Lower lobe of right lung (tissue), 2 donors: ENCODE results near the gene ASB18. TPM values are rescaled to one million over a fixed set of nuclear protein-coding genes. Genes with fewer than 3 reads are reported as not detected.
A peak's percentile ranks its signal among the peaks of the same experiment; 100 is the strongest.

Experiments used
- ATAC-seq, 2 donors: fragments of 200-7000 bp; cut with Tn5 transposase; one replicate each; pipeline ENCODE4 v1.9.1; 2020 to 2022; ENCODE audit warnings: mild to moderate bottlenecking in 2 of 2, moderate library complexity in 2 of 2
- DNase-seq: peaks from one replicate; pipeline ENCODE4 v3.0.0-alpha.2; 2020
- H3K27ac ChIP-seq: fragments of 200-600 bp; one replicate; pipeline ENCODE4 v1.8.0; 2022
- H3K27me3 ChIP-seq: fragments of 200-600 bp; one replicate; pipeline ENCODE4 v1.8.0; 2022; ENCODE audit warnings: low read depth
- H3K36me3 ChIP-seq: fragments of 200-600 bp; one replicate; pipeline ENCODE4 v1.8.0; 2022; ENCODE audit warnings: mild to moderate bottlenecking
- H3K4me1 ChIP-seq: fragments of 200-600 bp; one replicate; pipeline ENCODE4 v1.8.0; 2022
- H3K4me3 ChIP-seq: fragments of 200-600 bp; one replicate; pipeline ENCODE4 v1.8.0; 2022; ENCODE audit warnings: mild to moderate bottlenecking
- H3K9me3 ChIP-seq: fragments of 200-600 bp; one replicate; pipeline ENCODE4 v1.8.0; 2022
- CTCF ChIP-seq: fragments of 200-600 bp; IDR thresholded peaks from one replicate; pipeline ENCODE4 v1.8.0; 2022; ENCODE audit warnings: antibody characterized with exemption, mild to moderate bottlenecking
- intact Hi-C: fragments of 100-400 bp; cut with DNase I; formaldehyde crosslinking; loops from one replicate; pipeline ENCODE4 v1.11.0; 2022
- total RNA-seq: library from RNA; stranded (reverse); fragmentation: NEBNext Ultra II Directional; extraction: Animal tissue kit (Norgen Biotek cat#: 25700); gene quantifications from one replicate; pipeline ENCODE4 v1.2.1, GENCODE V29; 2021
- donor health status: DM: no; HTN: yes; CAD: no; lungs with severe emphysema.

Gene ASB18
- total RNA-seq, 1 donor from 2014 or later = not detected

GRCh38 chr2:236242057-236242495, 22.1 kb downstream of the ASB18 start:
- Histone ChIP-seq H3K27me3 (peaks cover 30% of the 10 kb centered on the region), H3K9me3 (no peaks in the 10 kb centered on the region), H3K36me3 (no peaks in the 10 kb centered on the region), H3K27ac (no peak overlapping the region), H3K4me1 (no peaks in the 10 kb centered on the region), H3K4me3 (no peak overlapping the region)
- no peak for DNase-seq
- no peak for TF ChIP-seq CTCF
- ATAC-seq = no peak
- intact Hi-C loops = no loop called here

- Histone ChIP-seq H3K9me3 (no peaks in the 10 kb centered on the region), H3K4me1 (peaks cover 6% of the 10 kb centered on the region), H3K36me3 (no peaks in the 10 kb centered on the region), H3K27me3 (peaks cover 31% of the 10 kb centered on the region), H3K27ac (no peak overlapping the region), H3K4me3 (no peak overlapping the region)
- ATAC-seq = no peak
- TF ChIP-seq CTCF = no peak
- intact Hi-C loops = no loop called here
- DNase-seq = no peak
Measured at GRCh38 chr2:236241181-236242056, 22.8 kb downstream of the ASB18 start.

GRCh38 chr2:236240228-236240990, 23.8 kb downstream of the ASB18 start:
- Histone ChIP-seq H3K4me3 (no peak overlapping the region), H3K9me3 (no peaks in the 10 kb centered on the region), H3K36me3 (no peaks in the 10 kb centered on the region), H3K4me1 (peaks cover 8% of the 10 kb centered on the region), H3K27ac (no peak overlapping the region), H3K27me3 (peaks cover 40% of the 10 kb centered on the region)
- TF ChIP-seq CTCF = no peak
- DNase-seq (no peak), ATAC-seq (peak in 1 of 2 donors; percentile 52)
- intact Hi-C loops = no loop called here

- ATAC-seq = no peak
- intact Hi-C loops = no loop called here
- Histone ChIP-seq H3K9me3 (no peaks in the 10 kb centered on the region), H3K27me3 (peaks cover 45% of the 10 kb centered on the region), H3K27ac (no peak overlapping the region), H3K4me1 (peaks cover 8% of the 10 kb centered on the region), H3K4me3 (no peak overlapping the region), H3K36me3 (no peaks in the 10 kb centered on the region)
- no peak for DNase-seq
- TF ChIP-seq CTCF = no peak
Measured at GRCh38 chr2:236239276-236240065, 24.7 kb downstream of the ASB18 start.

GRCh38 chr2:236238751-236239150, 25.5 kb downstream of the ASB18 start:
- DNase-seq (no peak), ATAC-seq (no peak)
- Histone ChIP-seq H3K27ac (no peak overlapping the region), H3K4me1 (peaks cover 8% of the 10 kb centered on the region), H3K4me3 (no peak overlapping the region), H3K9me3 (no peaks in the 10 kb centered on the region), H3K27me3 (peaks cover 45% of the 10 kb centered on the region), H3K36me3 (no peaks in the 10 kb centered on the region)
- intact Hi-C loops = no loop called here
- no peak for TF ChIP-seq CTCF
